ENCODE measurements around the gene SCARB1.

The SCARB1 gene

DNA sequence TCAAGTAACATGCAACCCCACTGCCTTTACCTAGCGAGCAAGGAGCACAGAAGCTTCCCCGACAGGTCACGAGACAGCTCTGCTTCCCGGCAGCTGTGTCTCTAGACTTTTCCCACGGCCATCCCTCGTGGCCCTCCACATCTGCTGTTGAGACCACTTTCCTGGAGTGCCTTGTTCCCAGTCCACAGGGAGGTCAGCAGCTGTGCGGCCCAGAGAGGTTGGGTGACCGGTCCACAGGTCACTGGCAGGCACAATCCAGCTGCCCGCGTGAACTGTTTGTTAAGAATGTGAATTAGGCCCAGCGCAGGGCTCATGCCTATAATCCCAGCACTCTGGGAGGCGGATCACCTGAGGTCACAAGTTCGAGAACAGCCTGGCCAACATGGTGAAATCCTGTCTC lies 71.5 kb downstream of the SCARB1 start:
- no peak for DNase-seq

DNA sequence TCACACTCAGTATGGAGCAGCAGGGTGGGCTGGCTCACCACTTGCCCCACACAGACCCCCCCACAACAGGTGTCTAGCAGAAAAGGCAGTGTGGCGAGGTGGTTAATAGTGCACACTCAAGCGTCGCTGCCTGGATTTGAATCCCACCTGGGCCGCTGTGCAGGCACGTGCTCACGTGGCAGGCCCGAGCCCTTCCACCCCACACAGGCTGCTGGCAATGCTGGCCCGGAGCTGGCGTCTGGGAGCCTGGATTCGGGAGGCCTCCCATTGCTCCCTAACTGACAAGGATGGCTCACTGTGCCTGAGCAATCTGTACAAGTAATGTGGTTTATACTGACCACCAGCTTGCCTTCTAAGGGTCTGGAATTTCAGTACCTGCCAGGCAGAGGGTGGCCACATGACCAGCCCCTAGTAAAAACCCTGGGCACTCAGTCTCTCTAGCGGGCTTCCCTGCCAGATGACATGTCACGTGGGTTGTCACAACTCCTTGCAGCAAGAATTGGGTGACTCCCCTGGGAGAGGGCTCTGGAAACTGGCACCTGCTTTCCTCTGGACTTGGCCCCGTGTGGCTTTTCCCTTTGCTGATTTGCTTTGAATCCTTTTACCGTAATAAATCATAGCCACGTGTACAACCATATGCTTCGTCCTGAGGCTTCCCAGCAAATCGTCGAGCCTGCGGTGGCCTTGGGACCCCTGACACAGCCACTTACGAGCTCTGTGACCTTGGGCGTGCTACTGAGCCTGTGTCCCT lies 72.8 kb downstream of the SCARB1 start:
- DNase-seq = no peak

GRCh38 chr12:124788936-124789555 lies 74.6 kb downstream of the SCARB1 start:
- no peak for DNase-seq

DNA sequence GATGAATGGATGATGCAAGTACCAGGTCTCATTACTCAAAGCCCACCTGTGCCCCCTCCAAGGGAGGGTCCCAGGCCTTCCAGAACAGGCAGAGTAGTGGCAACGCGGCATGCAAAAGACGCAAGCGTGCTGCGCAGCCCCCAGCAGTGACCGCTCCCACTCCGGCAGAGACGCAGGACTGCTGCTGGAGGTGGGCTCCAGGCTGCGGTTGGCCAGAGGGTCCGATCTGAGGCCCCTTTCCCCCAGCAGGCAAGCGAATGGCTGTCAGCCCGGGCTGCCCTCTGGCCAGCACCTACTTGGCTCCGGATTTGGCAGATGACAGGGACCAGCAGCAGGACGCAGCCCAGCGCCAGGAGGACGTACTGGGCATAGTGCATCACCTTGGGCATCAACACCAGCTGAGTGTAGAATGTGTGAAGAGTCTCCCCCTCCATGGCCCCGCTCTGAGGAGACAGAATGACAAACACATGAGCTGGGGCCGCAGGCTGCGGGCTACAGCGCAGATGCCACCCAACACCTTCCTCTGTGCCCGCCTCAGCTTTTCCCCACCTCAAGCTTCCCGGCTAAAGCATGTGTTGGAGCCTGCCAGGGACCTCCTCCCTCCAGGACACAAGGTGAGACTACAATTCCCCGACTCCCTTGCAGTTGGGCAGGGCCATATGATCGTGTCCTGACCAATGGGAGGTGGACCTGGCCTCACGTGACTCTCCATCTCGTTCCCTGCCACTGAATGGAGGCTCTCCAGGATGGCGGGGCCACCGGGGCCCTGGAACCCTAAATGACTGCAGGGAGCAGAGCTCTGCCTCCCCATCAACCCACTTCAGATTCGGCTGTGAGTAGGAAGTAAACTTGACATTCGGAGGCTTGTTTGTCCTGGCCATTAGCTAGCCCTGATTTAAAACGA lies 77.4 kb downstream of the SCARB1 start:
- DNase-seq = no peak

- DNase-seq = no peak
Observed at GRCh38 chr12:124784871-124785572, 78.6 kb downstream of the SCARB1 start.

- no peak for DNase-seq
Observed at GRCh38 chr12:124783087-124783486, 80.6 kb downstream of the SCARB1 start.

DNA sequence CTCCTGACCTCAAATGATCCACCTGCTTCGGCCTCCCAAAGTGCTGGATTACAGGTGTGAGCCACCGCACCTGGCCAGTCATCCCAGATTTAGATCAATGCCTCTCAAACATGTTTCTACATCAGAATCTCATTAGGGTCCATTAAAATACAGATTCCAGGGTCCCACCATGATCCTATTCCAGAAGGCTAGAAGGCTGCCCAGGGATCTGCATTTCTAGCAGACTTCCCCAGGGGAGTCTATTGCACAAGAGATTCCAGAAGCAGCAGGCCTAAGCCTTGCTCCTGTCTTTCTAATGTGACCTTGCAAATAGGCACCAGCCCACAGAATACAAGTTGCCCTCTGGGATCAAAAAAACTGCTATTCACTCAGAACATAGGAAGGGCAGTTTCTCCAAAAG lies 81.5 kb downstream of the SCARB1 start:
- DNase-seq = no peak

- no peak for DNase-seq
Observed at GRCh38 chr12:124780752-124781685, 82.6 kb downstream of the SCARB1 start.

GRCh38 chr12:124780336-124780735 lies 83.3 kb downstream of the SCARB1 start:
- no peak for DNase-seq

- DNase-seq = no peak
Observed at GRCh38 chr12:124779161-124780141, 84.2 kb downstream of the SCARB1 start.

DNA sequence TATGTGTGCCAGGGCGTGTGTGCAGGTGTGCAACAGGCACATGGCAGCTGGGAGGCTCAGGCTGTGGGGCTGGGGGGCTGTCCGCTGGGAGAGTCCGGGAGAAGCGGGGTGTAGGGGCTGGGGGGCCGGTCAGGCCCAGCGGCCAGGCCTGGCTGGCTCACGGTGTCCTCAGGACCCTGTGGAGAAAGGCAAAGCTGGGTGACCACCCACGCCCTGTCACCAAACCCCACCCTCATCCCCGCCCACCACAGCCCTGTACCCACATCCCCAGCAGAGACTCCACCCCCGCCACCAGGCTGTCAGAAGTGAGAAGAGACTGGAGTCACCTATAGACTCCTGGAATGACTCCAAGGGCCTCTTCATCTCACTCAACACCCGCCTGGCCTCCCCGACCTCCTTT lies 85.3 kb downstream of the SCARB1 start:
- DNase-seq = no peak

GRCh38 chr12:124777399-124778372 lies 86.0 kb downstream of the SCARB1 start:
- no peak for DNase-seq

GRCh38 chr12:124776125-124776513 lies 87.5 kb downstream of the SCARB1 start:
- no peak for DNase-seq

- DNase-seq = no peak
Observed at GRCh38 chr12:124774462-124775167, 89.0 kb downstream of the SCARB1 start.

DNA sequence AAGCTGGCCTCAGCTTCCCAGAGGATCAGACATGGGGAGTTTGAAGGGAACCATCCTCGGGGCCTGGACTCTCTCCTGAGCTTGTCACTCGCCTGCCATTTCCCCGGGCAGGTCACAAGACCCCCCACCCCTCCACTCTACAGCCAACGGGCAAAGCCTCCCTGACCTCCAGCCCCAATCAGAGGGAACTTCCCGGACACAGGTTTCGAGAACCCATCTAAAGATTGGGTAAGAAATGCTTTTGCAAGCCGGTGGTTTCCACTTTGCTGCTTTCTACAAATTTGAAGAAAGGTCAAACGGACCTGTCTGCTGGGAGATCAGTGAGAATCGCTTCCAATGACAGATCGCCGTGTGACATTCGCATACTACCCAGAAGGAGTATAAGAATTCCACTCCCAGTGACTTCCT lies 89.6 kb downstream of the SCARB1 start:
- no peak for DNase-seq

DNA sequence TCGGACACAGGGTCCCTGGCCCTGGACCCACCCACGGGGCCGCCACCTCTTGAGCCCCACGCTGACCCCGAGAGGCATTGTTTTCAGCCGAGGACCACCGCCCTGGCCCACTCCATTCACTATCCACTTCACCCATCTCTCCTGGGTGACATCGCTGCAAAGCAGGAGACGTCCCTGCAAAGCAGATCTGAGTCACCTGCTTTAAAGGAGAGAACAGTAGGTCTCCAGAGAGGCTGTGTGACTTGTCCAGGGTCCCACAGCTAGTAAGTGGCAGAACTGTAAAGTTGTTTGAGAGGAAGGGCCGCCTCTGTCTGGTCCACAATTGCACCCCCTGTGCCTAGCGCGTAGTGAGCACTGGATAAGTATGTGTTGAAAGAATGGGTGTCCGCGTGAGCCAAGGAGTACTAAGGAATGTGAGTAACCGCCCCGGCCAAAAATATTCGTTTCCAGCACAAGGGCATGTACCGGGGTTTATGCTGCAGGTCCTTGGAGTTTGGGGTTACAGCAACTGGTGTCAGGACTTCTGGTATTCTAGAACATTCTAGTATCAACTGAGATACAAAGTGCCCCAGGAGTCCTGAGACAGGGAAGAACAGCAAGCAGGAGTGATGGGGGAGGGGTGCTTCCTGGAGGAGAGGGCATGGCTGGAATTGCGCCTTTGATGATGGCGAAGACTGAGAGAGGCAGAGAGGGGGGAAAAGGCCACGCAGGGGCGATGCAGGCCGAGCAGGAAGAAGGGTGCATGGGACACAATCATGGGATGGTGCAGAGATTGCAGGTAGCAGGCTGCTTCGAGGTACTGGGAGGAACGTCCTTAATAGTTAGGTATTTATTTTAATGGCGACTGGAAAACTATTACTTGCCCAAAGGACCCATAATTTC lies 91.1 kb downstream of the SCARB1 start:
- no peak for DNase-seq

DNA sequence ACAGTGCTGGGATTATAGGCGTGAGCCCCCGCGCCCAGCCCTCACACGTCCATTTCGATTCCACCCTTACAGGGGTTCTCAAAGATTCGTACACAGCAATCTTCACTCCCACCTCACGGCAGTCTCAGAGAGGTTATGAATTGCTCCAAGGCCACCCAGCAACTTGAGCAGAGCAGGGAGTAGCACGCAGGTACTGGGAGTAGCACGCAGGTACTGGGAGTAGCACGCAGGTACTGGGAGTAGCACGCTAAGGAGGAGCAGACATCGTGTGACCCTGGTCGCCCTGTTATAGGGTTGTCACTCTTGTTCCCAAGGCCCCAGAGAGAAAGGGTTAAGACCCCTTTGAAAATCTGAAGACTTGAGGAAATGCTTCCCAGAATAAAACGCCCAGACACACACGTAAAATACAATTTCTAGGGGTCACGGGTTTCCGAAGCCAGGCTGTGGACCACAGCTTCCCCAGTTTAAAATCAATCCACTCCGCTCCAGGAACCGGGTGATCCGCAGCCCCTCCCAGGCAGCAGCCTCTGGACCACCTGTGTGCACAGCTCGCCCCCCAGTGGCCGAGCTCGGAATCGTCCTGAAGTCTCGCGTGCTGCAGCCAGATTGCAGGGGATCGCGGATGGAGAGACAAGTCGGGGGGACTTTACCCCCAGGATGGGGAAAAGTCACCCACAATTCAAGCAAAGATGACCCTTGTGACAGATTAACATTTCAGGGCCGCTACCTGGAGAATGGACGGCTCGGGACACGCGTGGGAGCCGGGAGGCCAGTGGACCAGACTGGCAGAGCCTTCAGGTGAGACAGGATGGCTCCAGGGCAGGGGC lies 92.0 kb downstream of the SCARB1 start:
- DNase-seq = peak; percentile 39
